ENCODE measurements around the gene ANKRD17.

Gene ANKRD17

DNA sequence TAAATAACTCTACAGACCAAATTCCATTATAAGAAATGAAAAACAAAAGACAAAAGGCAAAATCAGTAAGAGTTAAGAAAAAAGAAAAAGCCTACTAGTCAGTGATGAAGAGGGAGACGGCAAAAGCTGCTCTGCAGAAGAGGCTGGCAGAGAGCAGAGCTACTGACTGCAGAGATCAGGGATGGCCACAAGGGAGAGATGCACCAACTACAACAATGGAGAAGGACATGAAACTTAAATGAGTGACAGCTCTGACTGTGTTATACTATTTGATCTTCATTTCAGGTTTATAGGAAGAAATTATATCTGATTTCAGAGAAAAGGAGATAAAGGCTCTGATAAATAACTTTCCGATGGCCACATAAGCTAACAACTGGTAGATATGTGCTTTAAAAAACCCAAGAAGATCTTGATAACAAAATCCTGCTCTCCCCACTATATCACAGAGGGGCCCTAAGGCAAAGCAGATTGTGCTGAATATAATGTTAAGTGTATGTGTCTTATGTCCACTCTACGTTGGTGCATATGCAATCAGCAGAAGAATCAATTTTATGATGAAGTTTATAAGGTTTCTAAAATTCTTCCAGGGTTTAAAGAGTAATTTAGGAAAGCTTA, 130.7 kb downstream of the ANKRD17 start:
- peak; percentile 10 for DNase-seq (ENCODE audit: low spot score)

DNA sequence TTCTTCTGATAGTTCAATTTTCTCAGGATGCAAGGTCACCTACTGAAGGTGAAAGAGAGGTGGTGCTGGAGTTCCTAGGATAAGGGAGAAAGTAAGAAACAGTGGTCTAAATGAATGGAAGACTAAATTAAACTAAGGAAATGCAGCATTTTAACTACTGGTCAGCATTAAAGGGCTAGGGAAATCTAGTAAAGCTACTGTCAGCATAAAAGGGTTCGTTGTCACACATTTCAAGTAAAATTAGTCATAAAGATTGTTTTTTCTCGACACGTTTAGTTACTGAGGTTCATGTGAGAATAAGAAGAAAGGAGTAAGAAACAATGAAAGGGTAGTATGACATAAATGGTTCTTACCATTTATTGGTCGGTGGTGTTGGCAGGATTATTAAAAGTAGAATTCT, 149.1 kb downstream of the ANKRD17 start:
- DNase-seq (ENCODE audit: low spot score), result no peak

DNA sequence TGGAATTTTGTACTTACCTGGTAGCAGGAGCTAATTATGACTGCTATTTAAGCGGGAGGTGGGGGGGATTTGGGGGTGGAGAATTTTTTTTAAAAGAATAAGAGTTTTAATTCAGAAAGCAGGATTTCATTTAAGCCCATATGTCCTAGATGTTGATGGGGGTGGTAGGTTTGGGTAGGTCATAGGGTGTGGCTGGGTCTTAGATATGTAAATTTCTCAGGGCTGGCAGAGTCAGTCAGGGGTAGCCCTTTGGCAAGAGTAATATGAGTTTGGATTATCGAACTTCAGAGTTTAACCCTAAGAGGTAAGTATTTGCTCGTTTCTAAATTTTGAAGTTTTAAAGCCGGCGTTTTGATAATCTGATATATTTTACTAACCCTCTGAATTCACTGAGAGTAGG, 153.9 kb downstream of the ANKRD17 start:
- DNase-seq (ENCODE audit: low spot score), result no peak

DNA sequence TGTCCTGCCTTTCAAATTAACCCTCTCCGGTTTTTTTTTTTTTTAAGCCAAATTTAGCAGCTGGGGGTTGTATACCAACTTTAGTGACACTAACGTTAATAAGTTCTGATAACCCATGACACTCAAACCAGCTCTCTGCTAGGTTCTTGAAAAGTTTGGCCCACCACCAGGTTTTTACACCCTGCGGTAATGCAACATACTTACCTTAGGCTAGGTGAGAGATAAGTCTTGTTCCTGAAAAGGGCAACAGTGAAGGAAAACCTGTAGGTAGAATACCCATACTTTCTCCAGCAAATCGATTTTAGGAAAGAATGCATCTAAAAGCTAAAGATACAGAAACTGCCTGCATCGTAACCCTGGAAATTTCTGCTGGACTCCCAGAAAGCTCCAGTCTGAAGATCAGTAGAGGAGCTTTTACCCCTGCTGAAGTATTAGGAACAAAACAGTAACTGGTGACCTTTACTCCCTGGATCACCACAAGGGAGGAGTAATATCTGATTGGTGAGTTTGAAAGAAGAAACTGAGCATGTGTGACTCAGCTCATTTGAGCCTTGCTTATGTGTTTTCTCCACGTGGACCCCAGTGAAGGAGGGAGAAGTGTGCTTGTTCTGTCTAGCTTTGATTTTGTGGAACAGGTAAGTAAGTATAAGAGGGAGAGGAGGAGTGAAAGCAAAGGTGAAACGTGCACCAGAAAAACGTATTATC, 154.6 kb downstream of the ANKRD17 start:
- DNase-seq (ENCODE audit: low spot score), result peak; percentile 58

DNA sequence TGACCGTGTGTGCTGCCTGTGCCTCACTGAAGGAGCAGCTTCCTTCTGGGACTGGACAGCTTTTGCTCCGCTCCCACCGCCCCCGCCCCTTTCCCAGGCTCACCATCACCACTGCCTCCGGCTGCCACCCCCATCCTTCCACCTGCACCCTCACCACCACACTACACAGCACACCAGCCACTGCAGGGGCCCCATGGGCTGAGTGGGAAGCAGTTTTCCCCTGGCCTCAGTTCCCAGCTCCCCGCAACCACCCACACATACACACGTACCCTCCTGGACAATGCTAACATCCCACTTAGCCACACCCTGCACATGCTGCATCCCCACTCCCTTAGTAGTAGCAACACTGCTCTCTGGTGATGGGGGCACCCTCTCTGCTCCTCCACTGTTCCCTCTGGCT, 159.5 kb downstream of the ANKRD17 start:
- DNase-seq (ENCODE audit: low spot score), result no peak

DNA sequence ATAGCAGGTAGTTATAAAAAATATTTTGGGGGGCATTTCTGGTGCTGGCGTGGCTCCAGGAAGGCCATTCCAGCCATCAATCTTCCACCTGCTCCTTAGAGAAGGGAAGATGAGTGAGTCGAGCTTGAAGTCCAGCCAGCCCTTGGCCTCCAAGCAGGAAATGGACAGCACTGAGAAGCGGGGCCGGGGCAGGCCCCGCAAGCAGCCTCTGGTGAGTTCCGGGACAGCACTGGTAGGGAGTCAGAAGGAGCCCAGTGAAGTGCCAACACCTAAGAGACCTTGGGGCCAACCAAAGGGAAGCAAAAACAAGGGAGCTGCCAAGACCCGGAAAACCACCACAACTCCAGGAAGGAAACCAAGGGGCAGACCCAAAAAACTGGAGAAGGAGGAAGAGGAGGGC, 159.9 kb downstream of the ANKRD17 start:
- DNase-seq (ENCODE audit: low spot score), result no peak

DNA sequence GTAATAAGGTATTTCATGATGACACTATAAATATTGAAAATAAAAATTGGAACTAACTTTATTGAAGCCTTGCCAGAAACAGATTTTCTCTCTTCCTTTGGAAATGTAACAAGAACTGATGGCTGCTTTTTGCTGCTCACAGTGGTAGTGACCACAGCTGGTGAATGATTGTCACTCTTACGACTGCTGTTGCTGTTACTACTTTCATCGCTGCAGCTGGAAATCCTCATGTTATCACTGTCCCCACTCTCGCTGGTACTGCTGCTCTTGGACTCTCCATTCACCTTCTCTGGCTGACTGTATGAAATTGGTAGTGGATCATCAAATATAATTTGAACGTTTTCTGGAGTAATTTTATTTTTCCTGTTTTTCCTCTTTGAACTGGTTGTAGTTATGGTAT, 160.6 kb downstream of the ANKRD17 start:
- DNase-seq (ENCODE audit: low spot score), result no peak

DNA sequence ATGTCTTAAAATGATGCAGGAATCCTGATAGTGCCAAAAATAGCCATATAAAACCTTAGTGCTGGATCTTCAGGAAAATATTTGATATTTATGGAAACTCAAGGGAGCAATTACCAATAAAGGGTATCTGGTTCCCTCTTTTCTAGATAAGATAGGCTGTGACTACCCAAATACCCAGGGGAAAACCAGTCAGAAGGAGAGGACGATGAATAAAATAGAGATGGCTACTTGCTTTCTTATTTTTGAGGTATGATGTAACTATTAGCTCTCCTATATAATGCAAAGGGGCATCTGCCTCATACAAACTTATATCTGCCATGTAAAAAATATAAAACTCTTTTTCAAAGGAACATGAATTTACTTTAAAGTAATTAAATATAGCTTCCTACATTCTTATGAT, 165.7 kb downstream of the ANKRD17 start:
- no peak for DNase-seq (ENCODE audit: low spot score)

DNA sequence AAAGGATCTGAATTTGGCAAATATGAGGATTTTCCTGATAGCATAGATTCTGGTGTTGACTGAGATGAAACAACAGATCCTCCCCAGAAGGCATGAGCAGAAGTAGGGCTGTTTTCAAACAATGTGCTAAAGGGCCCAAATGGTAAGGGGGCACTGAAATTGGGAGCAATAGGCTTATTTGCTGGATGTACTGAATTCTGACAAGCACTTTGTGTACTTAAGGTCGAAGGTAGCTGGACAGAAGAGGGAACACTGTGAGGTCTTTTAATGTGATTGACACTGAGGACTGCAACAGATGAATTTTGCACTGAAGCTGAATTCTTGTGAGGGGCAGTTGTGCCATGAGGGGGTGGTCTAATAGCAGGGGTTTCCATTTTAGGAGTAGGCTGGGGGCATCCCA, 167.9 kb downstream of the ANKRD17 start:
- no peak for DNase-seq (ENCODE audit: low spot score)

DNA sequence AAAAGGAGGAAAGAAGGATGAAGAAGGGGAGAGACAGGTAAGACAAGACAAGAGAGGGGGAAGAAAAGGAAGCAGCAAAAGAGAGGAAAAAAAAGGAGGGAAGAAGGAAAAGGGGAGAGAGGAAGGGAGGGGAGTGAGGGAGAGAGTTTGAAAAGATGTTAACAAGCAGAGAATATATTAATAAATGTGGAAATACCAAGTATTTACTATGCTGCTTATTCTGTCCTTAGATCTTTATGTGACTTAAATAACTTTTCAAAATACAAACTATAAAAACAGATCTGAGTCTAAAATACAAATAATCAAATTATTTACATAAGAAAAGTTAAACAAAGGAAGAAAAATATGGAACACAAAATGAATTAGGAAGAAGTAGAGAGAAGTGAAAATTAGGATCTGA, 170.7 kb downstream of the ANKRD17 start:
- DNase-seq (ENCODE audit: low spot score), result no peak

DNA sequence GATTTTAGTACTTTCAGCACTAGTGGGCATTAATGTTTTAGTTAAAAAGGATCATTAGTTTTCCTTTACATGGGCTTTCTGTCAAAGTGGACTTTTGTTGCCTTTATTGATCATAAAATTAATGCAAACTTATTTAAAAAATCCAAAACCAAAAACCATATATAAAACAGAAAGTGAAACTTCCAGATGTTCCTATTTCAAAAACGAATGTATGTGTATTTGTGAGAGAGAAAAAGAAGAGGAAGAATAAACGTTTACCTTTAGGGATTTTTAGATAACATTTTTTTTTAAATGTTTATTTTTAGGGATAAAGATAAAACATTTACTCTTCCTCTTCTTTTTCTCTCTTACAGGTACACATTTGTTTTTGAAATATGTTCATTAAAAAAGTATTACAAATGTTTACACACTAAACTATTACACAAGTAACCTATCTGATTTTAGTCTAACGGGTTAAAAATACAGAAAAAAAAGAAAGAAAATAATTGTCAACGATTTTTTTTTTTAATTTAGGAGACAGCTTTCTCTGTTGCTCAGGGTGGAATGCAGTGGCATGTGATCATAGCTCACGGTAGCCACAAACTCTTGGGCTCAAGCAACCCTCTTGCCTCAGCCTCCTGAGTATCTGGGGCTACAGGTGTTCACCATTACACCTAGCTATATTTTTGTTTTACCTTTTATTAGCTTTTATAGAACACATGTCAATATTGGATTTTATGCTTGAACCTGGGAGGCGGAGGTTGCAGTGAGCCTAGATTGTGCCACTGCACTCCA, 172.3 kb downstream of the ANKRD17 start:
- no peak for DNase-seq (ENCODE audit: low spot score)

DNA sequence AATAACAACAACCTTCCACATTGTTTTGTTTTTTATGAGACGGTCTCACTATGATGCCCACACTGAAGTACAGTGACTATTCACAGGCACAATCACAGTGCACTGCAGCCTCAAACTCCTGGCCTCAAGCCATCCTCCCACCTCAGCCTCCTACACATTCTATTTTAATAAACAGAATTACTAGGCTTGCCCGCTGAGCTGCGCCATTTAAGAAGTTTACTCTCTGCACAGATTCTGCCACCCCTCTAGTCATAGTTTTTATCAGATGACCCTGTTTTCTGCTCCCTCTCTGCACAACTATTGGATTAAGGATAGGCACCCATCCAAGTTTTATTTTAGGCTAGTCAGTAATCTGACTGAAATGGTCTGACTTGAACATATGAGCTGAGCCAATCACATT, 177.8 kb downstream of the ANKRD17 start:
- no peak for DNase-seq (ENCODE audit: low spot score)

DNA sequence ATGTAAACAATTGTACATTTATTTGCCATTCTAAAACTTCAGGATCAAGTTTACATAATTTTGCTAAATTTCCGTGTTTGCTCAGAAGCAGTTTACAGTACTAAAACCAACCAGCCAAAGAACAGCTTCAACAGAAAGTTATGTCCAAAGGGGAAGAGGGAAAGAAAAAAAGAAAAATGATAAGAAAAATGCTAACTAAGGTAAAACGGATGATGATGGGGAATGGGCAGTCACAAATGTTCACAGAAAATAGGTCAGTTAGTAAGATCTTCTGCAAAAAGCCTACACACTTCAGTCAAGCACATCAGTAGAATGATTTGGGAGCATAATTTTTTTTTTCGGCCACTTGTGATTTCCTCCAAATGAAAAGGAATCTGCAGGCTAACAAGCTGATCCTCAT, 182.8 kb downstream of the ANKRD17 start:
- DNase-seq (ENCODE audit: low spot score), result no peak

DNA sequence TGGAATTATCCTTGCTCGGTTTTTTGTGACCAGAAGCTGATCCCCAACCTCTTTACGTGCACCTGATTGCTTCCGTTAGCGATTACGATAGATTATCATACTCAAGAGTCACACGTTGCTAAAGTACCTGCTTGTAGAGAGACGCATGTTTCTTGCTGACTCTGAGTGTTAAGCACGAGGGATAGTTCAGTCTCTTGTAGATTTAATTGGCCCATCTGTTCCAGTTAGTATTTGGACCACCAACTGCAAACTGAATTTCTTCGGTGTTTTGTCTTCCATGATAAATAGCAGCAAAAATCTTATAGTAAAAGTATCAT, 188.6 kb downstream of the ANKRD17 start:
- no peak for DNase-seq (ENCODE audit: low spot score)

DNA sequence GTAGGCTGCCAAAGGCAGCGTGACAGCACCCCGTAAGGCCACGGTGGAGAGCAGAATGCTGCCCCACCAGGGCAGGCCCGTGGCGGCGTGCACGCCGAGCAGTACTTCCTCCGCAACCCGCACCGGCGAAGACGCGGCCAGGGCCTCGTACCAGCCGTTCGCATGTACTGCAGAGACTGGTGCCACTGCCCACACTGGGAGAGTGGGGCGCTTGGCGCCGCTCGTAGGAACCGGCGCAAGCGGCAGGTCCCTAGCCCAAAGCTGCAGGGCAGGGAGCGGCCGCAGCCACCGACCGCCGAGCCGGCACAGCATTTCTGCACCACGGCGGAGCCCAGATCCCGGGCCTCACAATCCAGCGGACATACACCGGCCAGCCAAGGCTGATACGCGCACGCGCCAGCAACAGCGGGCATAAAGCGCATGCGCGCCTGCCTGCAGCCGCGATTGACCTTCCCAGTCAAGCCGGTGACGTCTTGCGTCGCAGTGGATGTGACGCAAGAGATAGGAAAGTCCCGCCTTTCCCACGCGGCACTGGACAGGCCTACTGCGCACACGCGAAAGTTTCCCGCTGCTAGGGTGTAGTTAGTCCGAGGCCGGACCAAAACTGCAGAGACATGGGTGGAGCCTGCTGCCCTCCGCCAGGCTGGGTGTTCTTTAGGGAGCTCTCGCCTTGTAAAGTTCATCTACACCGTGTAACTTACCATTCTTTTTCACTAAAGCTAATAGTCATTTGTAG, 189.1 kb downstream of the ANKRD17 start, which contains the start of gene COX18:
COX18 (minus strand) TSS at position 379 of the 736 bp plus-strand sequence; CDS start at position 312, 67 bp downstream.
- peak; percentile 94 for DNase-seq (ENCODE audit: low spot score)

DNA sequence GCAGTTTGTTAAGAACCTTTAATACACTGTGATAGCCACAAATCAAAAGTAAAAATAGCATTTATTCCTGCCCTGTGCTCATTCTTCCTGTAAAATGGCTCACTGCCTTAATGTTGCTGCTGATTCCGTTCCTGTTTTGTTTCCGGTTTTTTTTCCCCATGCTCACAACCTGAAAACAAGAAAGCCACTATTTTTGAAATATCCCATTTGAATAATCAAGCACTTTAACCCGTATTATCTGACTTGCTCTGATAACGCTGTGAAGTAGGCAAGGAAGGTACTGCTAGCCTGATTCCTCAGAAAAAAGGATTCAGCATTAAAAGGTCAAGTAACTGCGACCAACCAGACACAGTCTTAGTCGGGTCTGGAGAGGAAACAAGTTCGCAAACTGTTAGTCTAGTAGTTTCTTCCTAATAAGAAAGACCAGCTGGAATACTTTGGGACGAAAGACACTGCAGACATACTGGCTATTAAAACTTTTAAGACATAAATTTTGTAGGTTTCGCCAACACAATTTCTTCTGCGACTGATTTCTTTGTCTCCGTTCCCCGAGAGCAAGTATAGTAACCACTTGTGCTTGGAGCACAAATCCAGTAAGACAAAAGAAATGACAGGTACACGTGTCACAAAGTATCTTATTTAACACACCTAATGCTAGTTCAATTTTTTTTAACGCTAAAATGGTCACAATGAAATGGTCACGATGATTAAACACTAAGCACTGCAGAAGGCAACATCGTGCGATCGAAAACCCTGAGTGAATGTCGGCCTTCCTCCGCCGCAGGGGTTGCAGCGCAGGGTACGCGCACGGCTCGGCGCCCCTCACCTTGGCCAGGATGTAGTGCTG, 189.9 kb downstream of the ANKRD17 start:
- peak; percentile 27 for DNase-seq (ENCODE audit: low spot score)

DNA sequence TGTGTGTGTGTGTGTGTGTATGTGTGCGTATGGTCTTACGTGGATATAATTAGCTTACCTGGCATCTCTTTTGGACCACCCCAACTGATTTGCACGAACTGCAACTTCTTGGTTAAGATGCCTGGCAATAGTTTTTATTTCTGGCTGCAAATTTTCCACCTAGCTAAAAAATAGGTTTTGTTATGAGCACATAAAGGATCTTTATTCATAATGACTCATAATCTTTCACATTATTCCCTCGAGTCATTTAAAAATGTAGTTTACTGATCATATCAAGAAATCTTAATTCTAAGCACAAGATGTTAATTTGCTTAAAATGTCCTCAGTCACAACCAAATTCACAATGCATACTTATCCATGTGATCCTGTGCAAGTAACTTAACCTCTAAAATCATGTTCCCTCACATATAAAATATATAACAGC, 190.6 kb downstream of the ANKRD17 start:
- no peak for DNase-seq (ENCODE audit: low spot score)

DNA sequence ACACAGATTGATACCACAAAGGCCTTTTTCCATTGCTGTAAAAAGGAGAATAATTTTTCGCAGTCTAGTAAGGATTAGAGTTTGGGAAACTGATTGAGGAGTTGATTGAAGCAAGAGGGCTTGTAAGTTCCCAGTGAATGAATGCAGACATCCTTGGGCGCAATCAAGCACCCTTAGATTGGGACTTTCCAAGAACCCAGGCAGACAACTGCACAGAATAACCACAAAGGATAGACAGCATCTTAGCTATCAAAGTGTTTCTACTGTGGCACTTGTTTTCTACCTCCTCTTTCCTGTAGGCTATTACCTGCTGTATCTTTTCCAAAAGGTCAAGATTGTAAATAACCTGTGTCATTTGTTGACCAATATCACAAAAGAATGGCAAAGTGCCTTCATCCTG, 191.7 kb downstream of the ANKRD17 start:
- DNase-seq (ENCODE audit: low spot score), result no peak

DNA sequence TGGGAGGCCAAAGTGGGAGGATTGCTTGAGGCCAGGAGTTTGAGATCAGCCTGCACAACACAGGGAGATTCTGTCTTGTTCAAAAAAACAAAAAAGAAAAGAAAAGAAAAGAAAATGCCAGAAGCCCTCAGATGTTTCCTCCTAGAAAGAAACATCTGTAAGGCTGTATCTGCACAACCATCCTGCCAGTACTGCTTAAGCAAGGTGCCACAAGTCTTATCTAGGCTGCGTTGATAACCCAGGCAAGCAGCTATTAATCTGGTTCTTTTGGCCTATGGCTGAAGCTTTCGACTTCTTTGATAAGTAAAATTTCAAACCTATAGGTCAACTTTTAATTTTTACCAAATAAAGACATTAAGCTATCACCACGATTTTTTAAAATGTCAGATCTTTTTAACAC, 192.2 kb downstream of the ANKRD17 start:
- no peak for DNase-seq (ENCODE audit: low spot score)

DNA sequence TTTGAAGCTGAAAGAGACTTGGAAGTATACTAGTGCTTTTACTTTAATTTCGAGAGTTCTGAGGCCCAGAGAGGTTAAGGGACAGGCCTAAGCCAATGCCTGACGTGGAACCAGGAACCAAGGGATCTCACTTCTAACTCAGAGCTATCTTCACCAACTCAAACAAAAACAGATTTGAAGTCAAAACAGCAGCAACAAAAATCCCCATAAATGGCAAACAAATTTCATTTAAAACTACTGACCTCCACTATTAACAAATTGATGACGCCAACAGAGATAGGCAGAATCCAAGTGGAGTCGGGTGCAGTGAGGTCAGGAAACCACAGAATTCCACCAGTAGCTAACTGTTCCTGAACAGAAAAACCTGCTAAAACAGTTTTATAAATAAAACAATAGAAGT, 194.1 kb downstream of the ANKRD17 start:
- no peak for DNase-seq (ENCODE audit: low spot score)

DNA sequence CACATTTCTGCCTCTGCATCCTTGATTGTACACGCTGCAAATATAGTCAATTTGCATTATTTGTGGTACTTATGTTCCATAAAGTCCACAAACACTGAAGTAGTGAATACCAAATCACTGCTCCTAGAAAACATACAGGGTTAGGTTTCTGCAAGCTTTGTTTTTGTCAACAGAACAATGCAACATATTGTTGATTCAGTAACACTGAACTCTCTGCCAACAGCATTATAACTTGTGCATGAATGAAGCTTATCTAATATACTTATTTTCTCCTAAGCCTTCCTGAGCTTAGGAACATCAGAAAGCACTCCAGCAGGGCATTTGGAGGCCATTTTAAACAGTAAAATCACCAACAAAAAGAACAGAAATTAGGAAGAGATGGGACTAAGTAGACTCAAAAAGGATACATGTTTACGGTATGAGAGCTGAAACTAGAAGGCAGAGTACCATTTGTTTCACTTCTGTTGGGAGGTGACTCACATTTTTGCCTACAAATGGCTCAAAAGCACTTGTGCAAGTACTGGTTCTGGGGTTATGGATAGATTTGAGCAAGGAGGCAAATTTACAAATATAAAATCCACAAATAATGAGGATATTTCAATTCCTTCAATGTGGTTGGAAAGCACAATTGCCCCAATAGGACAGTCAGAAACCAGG, 203.2 kb downstream of the ANKRD17 start:
- DNase-seq (ENCODE audit: low spot score), result no peak
